Neural cell (in vitro differentiated cells): Measurements from ENCODE around the gene STXBP4. TPM values are rescaled to one million over a fixed set of nuclear protein-coding genes. Genes with fewer than 3 reads are reported as not detected.
"Not testable (repeated sequence)": the region's sequence is repeated elsewhere in the genome, so short reads cannot be mapped to it uniquely, and the experiment has no call there.

Experiments used
- H2AFZ ChIP-seq: fragments of 200-600, 300-800 bp; sonication (generic), shearing (Covaris generic); 2 replicates; pipeline ENCODE4 v1.6.0; 2014; ENCODE audit warnings: low read depth, mild to moderate bottlenecking, antibody characterized with exemption, low read length, moderate library complexity
- H3F3A ChIP-seq: fragments of 200-600 bp; shearing (Covaris generic); 2 replicates; pipeline ENCODE4 v1.6.1; 2016; ENCODE audit warnings: mild to moderate bottlenecking, moderate library complexity, mixed read lengths, antibody characterized with exemption, low read length; ENCODE audit not compliant: insufficient read depth, poor library complexity, severe bottlenecking
- H3K27ac ChIP-seq: fragments of 200-600, 300-800 bp; sonication (generic), shearing (Covaris generic); 2 replicates; pipeline ENCODE4 v1.5.1; 2014; ENCODE audit warnings: mild to moderate bottlenecking, low read length, moderate library complexity
- H3K27me3 ChIP-seq: fragments of 300-800, 200-600 bp; sonication (generic), shearing (Covaris generic); 2 replicates; pipeline ENCODE4 v1.6.0; 2014; ENCODE audit warnings: mild to moderate bottlenecking, low read depth, low read length, moderate library complexity; ENCODE audit not compliant: insufficient read depth
- H3K36me3 ChIP-seq: fragments of 300-800, 200-600 bp; sonication (generic), shearing (Covaris generic); 2 replicates; pipeline ENCODE4 v1.5.1; 2014; ENCODE audit warnings: mild to moderate bottlenecking, antibody characterized with exemption, low read length, moderate library complexity; ENCODE audit not compliant: insufficient read depth
- H3K4me2 ChIP-seq: fragments of 300-800, 200-600 bp; sonication (generic), shearing (Covaris generic); 2 replicates; pipeline ENCODE4 v1.6.0; 2014; ENCODE audit warnings: mild to moderate bottlenecking, low read length
- H3K4me3 ChIP-seq: fragments of 300-800, 200-600 bp; sonication (generic), shearing (Covaris generic); 2 replicates; pipeline ENCODE4 v1.5.1; 2014; ENCODE audit warnings: mild to moderate bottlenecking, low read length, moderate library complexity
- H3K79me2 ChIP-seq: fragments of 200-600 bp; shearing (Covaris generic); replicated peaks from 2 replicates; pipeline ENCODE4 v1.6.0; 2014; ENCODE audit warnings: mild to moderate bottlenecking, low read length, moderate library complexity; ENCODE audit not compliant: insufficient read depth
- H3K9ac ChIP-seq: fragments of 300-800, 200-600 bp; sonication (generic), shearing (Covaris generic); 2 replicates; pipeline ENCODE4 v1.6.1; 2016; ENCODE audit warnings: mild to moderate bottlenecking, low read length, mixed read lengths
- H3K9me2 ChIP-seq: fragments of 200-600 bp; shearing (Covaris generic); 2 replicates; pipeline ENCODE4 v1.6.1; 2016; ENCODE audit warnings: mild to moderate bottlenecking, low read length, mixed read lengths; ENCODE audit not compliant: insufficient read depth
- H3K9me3 ChIP-seq: fragments of 200-600, 300-800 bp; sonication (generic), shearing (Covaris generic); 2 replicates; pipeline ENCODE4 v1.6.1; 2016; ENCODE audit warnings: mild to moderate bottlenecking, mixed run types, low read length, moderate library complexity, mixed read lengths
- H4K20me1 ChIP-seq: fragments of 200-600 bp; shearing (Covaris generic); 2 replicates; pipeline ENCODE4 v1.6.1; 2016; ENCODE audit warnings: mild to moderate bottlenecking, mixed run types; ENCODE audit not compliant: insufficient read depth
- CTCF ChIP-seq: fragments of 450-650 bp; IDR thresholded peaks from 2 replicates; pipeline ENCODE4 v1.5.1; 2014; ENCODE audit warnings: antibody characterized with exemption, mild to moderate bottlenecking, moderate library complexity; ENCODE audit not compliant: poor library complexity, severe bottlenecking
- EP300 ChIP-seq: fragments of 450-650 bp; conservative IDR thresholded peaks from 2 replicates; pipeline ENCODE4 v1.6.1; 2014; ENCODE audit warnings: antibody characterized with exemption, mild to moderate bottlenecking, moderate library complexity; ENCODE audit not compliant: poor library complexity, severe bottlenecking
- EZH2 ChIP-seq: fragments of 200-600, 300-800 bp; shearing (Covaris generic), sonication (generic); IDR thresholded peaks from 2 replicates; pipeline ENCODE4 v1.6.1; 2014; ENCODE audit warnings: antibody characterized with exemption, low read length, borderline replicate concordance, mild to moderate bottlenecking; ENCODE audit not compliant: insufficient read depth, poor library complexity, severe bottlenecking
- MXI1 ChIP-seq: fragments of 450-650 bp; conservative IDR thresholded peaks from 2 replicates; pipeline ENCODE4 v1.6.1; 2014; ENCODE audit warnings: antibody characterized with exemption, mild to moderate bottlenecking; ENCODE audit not compliant: poor library complexity, severe bottlenecking
- POLR2AphosphoS5 ChIP-seq: IDR thresholded peaks from 2 replicates; pipeline ENCODE4 v1.6.1; 2012
- RAD21 ChIP-seq: fragments of 450-650 bp; conservative IDR thresholded peaks from 2 replicates; pipeline ENCODE4 v1.6.1; 2014; ENCODE audit warnings: antibody characterized with exemption, mild to moderate bottlenecking, moderate library complexity
- REST ChIP-seq: IDR thresholded peaks from 2 replicates; pipeline ENCODE4 v1.6.1; 2012; ENCODE audit warnings: borderline replicate concordance
- SMC3 ChIP-seq: fragments of 450-650 bp; conservative IDR thresholded peaks from 2 replicates; pipeline ENCODE4 v1.6.1; 2014; ENCODE audit warnings: antibody characterized with exemption, mild to moderate bottlenecking, moderate library complexity; ENCODE audit not compliant: poor library complexity
- TAF1 ChIP-seq: IDR thresholded peaks from 2 replicates; pipeline ENCODE4 v1.6.1; 2012; ENCODE audit warnings: low read depth
- polyA plus RNA-seq: library from polyadenylated mRNA; depleted of rRNA; stranded (reverse); fragments of >200 nt; gene quantifications from 2 replicates; pipeline ENCODE4 v1.2.3, GENCODE V29; 2014

The STXBP4 gene
- polyA plus RNA-seq, 1 donor from 2014 or later = 8.1 TPM

GRCh38 chr17:55072898-55073297, 104.3 kb downstream of the STXBP4 start:
- TF ChIP-seq SMC3 (no peak), RAD21 (no peak), EZH2 (no peak), POLR2AphosphoS5 (no peak), REST (no peak), EP300 (no peak), CTCF (no peak), TAF1 (no peak), MXI1 (no peak)
- Histone ChIP-seq H3F3A (no peaks in the 10 kb centered on the region), H3K36me3 (no peaks in the 10 kb centered on the region), H3K27ac (no peak overlapping the region), H3K4me3 (no peak overlapping the region), H4K20me1 (no peaks in the 10 kb centered on the region), H3K27me3 (no peaks in the 10 kb centered on the region), H3K9me2 (no peaks in the 10 kb centered on the region), H2AFZ (no peak overlapping the region), H3K4me2 (no peak overlapping the region), H3K9ac (no peak overlapping the region), H3K9me3 (no peaks in the 10 kb centered on the region), H3K79me2 (no peaks in the 10 kb centered on the region)

- H3K9me2 ChIP-seq, H2AFZ ChIP-seq, H3K4me2 ChIP-seq, H3K79me2 ChIP-seq, H3K27me3 ChIP-seq, H3K27ac ChIP-seq, H4K20me1 ChIP-seq, H3K36me3 ChIP-seq, H3F3A ChIP-seq, H3K9me3 ChIP-seq, H3K9ac ChIP-seq, H3K4me3 ChIP-seq: not testable (repeated sequence)
Observed at GRCh38 chr17:55073467-55073866, 104.9 kb downstream of the STXBP4 start.

- H3K27me3 ChIP-seq = no peaks in the 10 kb centered on the region
- H3K4me3 ChIP-seq = no peak overlapping the region
- H3K9me2 ChIP-seq = no peaks in the 10 kb centered on the region
- no peaks in the 10 kb centered on the region for H3K36me3 ChIP-seq
- TF ChIP-seq TAF1 = no peak
- TF ChIP-seq EZH2 = no peak
- no peak for TF ChIP-seq POLR2AphosphoS5
- no peak for TF ChIP-seq EP300
- TF ChIP-seq MXI1 = no peak
- TF ChIP-seq RAD21 = no peak
- no peak for TF ChIP-seq REST
- TF ChIP-seq CTCF = no peak
- no peak for TF ChIP-seq SMC3
- H3K27ac ChIP-seq = no peak overlapping the region
- no peaks in the 10 kb centered on the region for H3F3A ChIP-seq
- no peaks in the 10 kb centered on the region for H3K79me2 ChIP-seq
- no peak overlapping the region for H3K9ac ChIP-seq
- no peaks in the 10 kb centered on the region for H3K9me3 ChIP-seq
- no peak overlapping the region for H3K4me2 ChIP-seq
- H2AFZ ChIP-seq = no peak overlapping the region
- no peaks in the 10 kb centered on the region for H4K20me1 ChIP-seq
Observed at GRCh38 chr17:55081559-55081958, 113.0 kb downstream of the STXBP4 start.
